H1 (cell line): ENCODE results near the gene PSAP.

Source experiments
- ATF3 ChIP-seq: IDR thresholded peaks from 2 replicates; pipeline ENCODE4 v1.6.1; 2011; ENCODE audit warnings: low read depth, mild to moderate bottlenecking, low read length; ENCODE audit not compliant: insufficient read depth
- CEBPB ChIP-seq: IDR thresholded peaks from 2 replicates; pipeline ENCODE4 v1.6.1; 2012; ENCODE audit warnings: low read depth, low read length
- CTCF ChIP-seq, 3 experiments: IDR thresholded peaks; 1 replicate in 2 of 3; 2 replicates in 1 of 3; pipeline versions ENCODE4 v1.5.1 to v1.6.1; 2011; ENCODE audit warnings: low read length in 3 of 3, mild to moderate bottlenecking in 3 of 3, inconsistent platforms in 2 of 3, low read depth in 1 of 3, moderate library complexity in 1 of 3; ENCODE audit not compliant: insufficient read depth in 1 of 3; ENCODE audit errors: control extremely low read depth in 1 of 3
- EGR1 ChIP-seq: IDR thresholded peaks from 2 replicates; pipeline ENCODE4 v1.6.1; 2011; ENCODE audit warnings: low read depth, low read length, borderline replicate concordance
- HDAC2 ChIP-seq, 2 experiments: fragments of 300-600 bp in 1 of 2; sonication (generic) in 1 of 2; IDR thresholded peaks; 2 replicates each; pipeline ENCODE4 v1.6.1; 2011 to 2012; ENCODE audit warnings: low read depth in 2 of 2, low read length in 2 of 2, mild to moderate bottlenecking in 2 of 2, moderate library complexity in 2 of 2, borderline replicate concordance in 1 of 2, inconsistent platforms in 1 of 2
- NANOG ChIP-seq: IDR thresholded peaks from 2 replicates; pipeline ENCODE4 v1.6.1; 2011; ENCODE audit warnings: low read length, low read depth, mild to moderate bottlenecking, inconsistent platforms; ENCODE audit not compliant: insufficient read depth, poor library complexity, severe bottlenecking
- POLR2A ChIP-seq, 2 experiments: IDR thresholded peaks; 1 replicate in 1 of 2; 2 replicates in 1 of 2; pipeline ENCODE4 v1.6.1; 2011; ENCODE audit warnings: low read depth in 2 of 2, low read length in 2 of 2, mild to moderate bottlenecking in 2 of 2; ENCODE audit errors: control extremely low read depth in 1 of 2
- POLR2AphosphoS5 ChIP-seq: IDR thresholded peaks from 2 replicates; pipeline ENCODE4 v1.6.1; 2011; ENCODE audit warnings: low read depth, low read length
- SP1 ChIP-seq: IDR thresholded peaks from 2 replicates; pipeline ENCODE4 v1.6.1; 2011; ENCODE audit warnings: low read depth, low read length
- SUZ12 ChIP-seq: fragments of 200-600 bp; sonication (generic); IDR thresholded peaks from 2 replicates; pipeline ENCODE4 v1.6.1; 2012; ENCODE audit warnings: mild to moderate bottlenecking, inconsistent platforms, low read length, moderate library complexity, mixed read lengths
- YY1 ChIP-seq: IDR thresholded peaks from 2 replicates; pipeline ENCODE4 v1.6.1; 2011; ENCODE audit warnings: low read depth, mild to moderate bottlenecking, low read length
- ZNF274 ChIP-seq: IDR thresholded peaks from 2 replicates; pipeline ENCODE4 v1.7.0; 2012; ENCODE audit warnings: low read length, borderline replicate concordance; ENCODE audit errors: extremely low read depth

GRCh38 chr10:71809628-71810027 is 41.4 kb downstream of the PSAP start:
- no peak for TF ChIP-seq POLR2A (IDR thresholded peaks at IDR 0.05; ENCODE audit: control extremely low read depth in 1 of 2, low read depth in 2 of 2, low read length in 2 of 2)
- TF ChIP-seq CTCF (IDR thresholded peaks at IDR 0.05; ENCODE audit: control extremely low read depth in 1 of 3, insufficient read depth in 1 of 3, low read depth in 1 of 3, low read length in 3 of 3) = no peak
- no peak for TF ChIP-seq HDAC2 (IDR thresholded peaks at IDR 0.05; ENCODE audit: borderline replicate concordance in 1 of 2, low read depth in 2 of 2, low read length in 2 of 2)
- TF ChIP-seq YY1 = no peak
- no peak for TF ChIP-seq POLR2AphosphoS5
- no peak for TF ChIP-seq EGR1
- no peak for TF ChIP-seq CEBPB
- TF ChIP-seq SP1 = no peak
- no peak for TF ChIP-seq NANOG
- TF ChIP-seq SUZ12 = no peak
- TF ChIP-seq ATF3 = no peak
- TF ChIP-seq ZNF274 = no peak
